ENCODE measurements around the gene BMPER. TPM values are rescaled to one million over a fixed set of nuclear protein-coding genes. Genes with fewer than 3 reads are reported as not detected.

Gene BMPER
- total RNA-seq, 1 donor from 2014 or later: 10.2 TPM

DNA sequence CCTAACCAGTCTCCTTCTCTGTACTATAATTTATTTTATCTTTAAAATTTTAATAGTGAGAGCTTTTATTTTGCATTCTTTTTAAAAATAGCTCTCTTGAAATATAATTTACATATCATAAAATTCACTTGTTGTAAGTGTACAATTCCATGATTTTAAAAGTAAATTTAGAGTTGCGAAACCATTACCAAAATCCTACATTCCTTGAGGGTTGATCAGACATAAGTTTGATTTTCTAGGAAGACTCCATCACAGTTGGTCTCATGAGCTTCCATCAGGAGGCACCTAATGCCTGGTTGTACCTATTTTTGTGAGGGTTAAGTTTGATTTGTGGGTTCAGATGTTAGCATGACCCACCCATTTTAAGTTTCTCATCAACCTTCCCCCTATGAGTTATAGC is 108.1 kb downstream of the BMPER start:
- no peaks in the 10 kb centered on the region for H3K36me3 Mint-ChIP-seq
- peaks cover 8% of the 10 kb centered on the region for H3K4me1 Mint-ChIP-seq (ENCODE audit: unreplicated experiment)
- no peak for DNase-seq (ENCODE audit: extremely low spot score, unreplicated experiment)
- H3K9me3 Mint-ChIP-seq: no peaks in the 10 kb centered on the region
- no peak overlapping the region for H3K4me3 Mint-ChIP-seq
- TF ChIP-seq, protein P1, sequence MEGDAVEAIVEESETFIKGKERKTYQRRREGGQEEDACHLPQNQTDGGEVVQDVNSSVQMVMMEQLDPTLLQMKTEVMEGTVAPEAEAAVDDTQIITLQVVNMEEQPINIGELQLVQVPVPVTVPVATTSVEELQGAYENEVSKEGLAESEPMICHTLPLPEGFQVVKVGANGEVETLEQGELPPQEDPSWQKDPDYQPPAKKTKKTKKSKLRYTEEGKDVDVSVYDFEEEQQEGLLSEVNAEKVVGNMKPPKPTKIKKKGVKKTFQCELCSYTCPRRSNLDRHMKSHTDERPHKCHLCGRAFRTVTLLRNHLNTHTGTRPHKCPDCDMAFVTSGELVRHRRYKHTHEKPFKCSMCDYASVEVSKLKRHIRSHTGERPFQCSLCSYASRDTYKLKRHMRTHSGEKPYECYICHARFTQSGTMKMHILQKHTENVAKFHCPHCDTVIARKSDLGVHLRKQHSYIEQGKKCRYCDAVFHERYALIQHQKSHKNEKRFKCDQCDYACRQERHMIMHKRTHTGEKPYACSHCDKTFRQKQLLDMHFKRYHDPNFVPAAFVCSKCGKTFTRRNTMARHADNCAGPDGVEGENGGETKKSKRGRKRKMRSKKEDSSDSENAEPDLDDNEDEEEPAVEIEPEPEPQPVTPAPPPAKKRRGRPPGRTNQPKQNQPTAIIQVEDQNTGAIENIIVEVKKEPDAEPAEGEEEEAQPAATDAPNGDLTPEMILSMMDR (conservative IDR thresholded peaks at IDR 0.05): no peak
- H3K27ac Mint-ChIP-seq: no peak overlapping the region
- H3K27me3 Mint-ChIP-seq: no peaks in the 10 kb centered on the region

GRCh38 chr7:34015651-34016050 is 110.3 kb downstream of the BMPER start:
- H3K36me3 Mint-ChIP-seq: peaks cover 4% of the 10 kb centered on the region
- DNase-seq (ENCODE audit: extremely low spot score, unreplicated experiment): no peak
- peaks cover 18% of the 10 kb centered on the region for H3K4me1 Mint-ChIP-seq (ENCODE audit: unreplicated experiment)
- no peaks in the 10 kb centered on the region for H3K9me3 Mint-ChIP-seq
- H3K27ac Mint-ChIP-seq: no peak overlapping the region
- H3K27me3 Mint-ChIP-seq: no peaks in the 10 kb centered on the region
- TF ChIP-seq, protein P1 (conservative IDR thresholded peaks at IDR 0.05): no peak
- H3K4me3 Mint-ChIP-seq: no peak overlapping the region

GRCh38 chr7:34016876-34017275 is 111.5 kb downstream of the BMPER start:
- TF ChIP-seq, protein P1 (conservative IDR thresholded peaks at IDR 0.05): no peak
- H3K4me1 Mint-ChIP-seq (ENCODE audit: unreplicated experiment): peaks cover 15% of the 10 kb centered on the region
- DNase-seq (ENCODE audit: extremely low spot score, unreplicated experiment): no peak
- H3K4me3 Mint-ChIP-seq: no peak overlapping the region
- no peaks in the 10 kb centered on the region for H3K27me3 Mint-ChIP-seq
- peaks cover 4% of the 10 kb centered on the region for H3K36me3 Mint-ChIP-seq
- no peaks in the 10 kb centered on the region for H3K9me3 Mint-ChIP-seq
- no peak overlapping the region for H3K27ac Mint-ChIP-seq

DNA sequence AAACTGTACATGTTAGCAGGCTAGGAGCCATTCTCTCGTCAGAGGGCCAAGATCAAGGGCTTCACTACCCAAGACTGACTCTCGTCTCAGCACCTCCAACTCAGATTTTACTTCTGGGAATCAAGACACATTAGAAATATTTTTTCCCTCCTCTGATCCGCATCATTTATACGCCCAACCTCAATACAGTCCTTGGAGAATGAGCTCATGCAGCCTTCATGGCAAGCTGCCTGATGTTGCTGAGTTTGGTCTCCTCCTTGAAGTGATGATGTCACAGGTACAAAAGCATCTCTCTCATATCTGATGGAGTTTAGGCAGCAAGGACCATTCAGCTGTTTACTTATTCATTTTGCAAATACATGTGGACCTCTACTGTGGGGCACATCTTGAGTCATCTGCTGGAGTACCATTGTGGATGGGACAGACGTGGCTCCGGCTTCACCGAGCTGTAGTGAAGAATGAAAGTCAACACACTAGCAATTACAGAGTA is 114.0 kb downstream of the BMPER start:
- no peak for DNase-seq (ENCODE audit: extremely low spot score, unreplicated experiment)
- TF ChIP-seq, protein P1 (conservative IDR thresholded peaks at IDR 0.05): no peak
- Mint-ChIP-seq H3K4me3 (no peak overlapping the region), H3K36me3 (peaks cover 5% of the 10 kb centered on the region), H3K27ac (no peak overlapping the region), H3K27me3 (peaks cover 5% of the 10 kb centered on the region), H3K9me3 (no peaks in the 10 kb centered on the region), H3K4me1 (ENCODE audit: unreplicated experiment) (peaks cover 10% of the 10 kb centered on the region)

DNA sequence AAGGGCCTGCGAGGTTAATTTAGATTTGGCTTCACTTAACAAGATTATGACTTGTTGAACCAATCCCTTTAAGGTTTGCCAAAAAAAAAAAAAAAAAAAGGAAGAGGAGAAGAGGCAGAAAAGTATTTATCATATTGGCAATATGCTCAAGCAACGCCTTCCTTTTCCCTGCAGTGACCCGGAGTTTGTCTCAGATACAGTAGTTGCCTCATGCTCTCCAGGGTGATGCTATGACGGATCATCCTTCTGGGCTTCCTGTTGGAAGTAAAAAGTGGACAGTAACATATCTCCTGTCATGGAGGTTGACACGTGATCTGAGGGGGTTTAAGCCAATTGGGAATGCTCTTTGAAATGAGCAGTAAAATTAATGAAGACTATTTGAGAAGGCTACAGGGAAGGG is 117.3 kb downstream of the BMPER start:
- Mint-ChIP-seq H3K36me3 (peaks cover 8% of the 10 kb centered on the region), H3K27ac (no peak overlapping the region), H3K4me3 (no peak overlapping the region), H3K27me3 (peaks cover 20% of the 10 kb centered on the region), H3K4me1 (ENCODE audit: unreplicated experiment) (peaks cover 20% of the 10 kb centered on the region), H3K9me3 (no peaks in the 10 kb centered on the region)
- TF ChIP-seq, protein P1 (conservative IDR thresholded peaks at IDR 0.05): no peak
- no peak for DNase-seq (ENCODE audit: extremely low spot score, unreplicated experiment)

DNA sequence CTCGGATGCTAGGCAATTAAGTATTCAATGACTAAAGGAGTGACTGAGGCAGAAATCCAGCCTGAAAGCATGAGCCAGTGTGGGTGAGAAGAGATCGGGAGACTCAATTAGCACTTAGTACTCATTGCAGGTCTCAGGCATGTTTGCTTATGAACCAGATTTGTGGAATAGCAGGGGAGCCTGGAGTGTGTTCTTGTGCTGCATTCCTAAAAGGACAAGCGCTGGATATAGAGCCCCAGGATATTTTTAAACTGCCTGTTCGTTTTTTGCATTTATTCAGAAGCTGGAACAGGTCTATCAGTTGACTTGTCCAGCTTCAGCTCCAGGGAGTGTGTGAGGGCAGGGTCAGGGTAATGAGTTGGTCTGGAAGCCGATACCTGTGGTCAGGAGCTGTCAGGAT is 120.3 kb downstream of the BMPER start:
- no peak for DNase-seq (ENCODE audit: extremely low spot score, unreplicated experiment)
- H3K9me3 Mint-ChIP-seq: no peaks in the 10 kb centered on the region
- TF ChIP-seq, protein P1 (conservative IDR thresholded peaks at IDR 0.05): no peak
- H3K4me3 Mint-ChIP-seq: no peak overlapping the region
- peaks cover 10% of the 10 kb centered on the region for H3K4me1 Mint-ChIP-seq (ENCODE audit: unreplicated experiment)
- peaks cover 3% of the 10 kb centered on the region for H3K36me3 Mint-ChIP-seq
- H3K27me3 Mint-ChIP-seq: peaks cover 20% of the 10 kb centered on the region
- no peak overlapping the region for H3K27ac Mint-ChIP-seq
